Gastrocnemius medialis (tissue), 4 donors: Measurements from ENCODE around the gene PFKM. TPM values are rescaled to one million over a fixed set of nuclear protein-coding genes. Genes with fewer than 3 reads are reported as not detected.
"Not testable (repeated sequence)": the region's sequence is repeated elsewhere in the genome, so short reads cannot be mapped to it uniquely, and the experiment has no call there.

Source experiments
- ATAC-seq, 2 donors: fragments of 150-250 bp; one replicate each; pipeline ENCODE4 v1.9.1; 2016
- DNase-seq, 2 donors: peaks; one replicate each; pipeline ENCODE4 v3.0.0-alpha.2; 2019
- H3K27ac ChIP-seq, 4 donors: fragments of 200-600 bp; sonication (generic); 1 replicate in 1 of 4; 2 replicates in 3 of 4; pipeline ENCODE4 v1.5.1; 2016 to 2018; ENCODE audit warnings: mild to moderate bottlenecking in 2 of 4, moderate library complexity in 1 of 4
- H3K27me3 ChIP-seq, 3 donors: fragments of 200-600 bp; sonication (generic) in 2 of 3; 1 replicate in 1 of 3; 2 replicates in 2 of 3; pipeline versions ENCODE4 v1.5.1 to v1.6.0; 2016 to 2019; ENCODE audit warnings: mild to moderate bottlenecking in 1 of 3, moderate library complexity in 1 of 3
- H3K36me3 ChIP-seq, 2 donors: fragments of 200-600 bp; sonication (generic) in 1 of 2; one replicate each; pipeline ENCODE4 v1.5.1; 2017 to 2018
- H3K4me1 ChIP-seq, 2 donors: fragments of 200-600 bp; sonication (generic) in 1 of 2; one replicate each; pipeline ENCODE4 v1.5.1; 2016 to 2017; ENCODE audit warnings: mild to moderate bottlenecking in 2 of 2
- H3K4me3 ChIP-seq, 4 donors: fragments of 200-600 bp; sonication (generic) in 3 of 4; 1 replicate in 1 of 4; 2 replicates in 3 of 4; pipeline ENCODE4 v1.5.1; 2016 to 2019; ENCODE audit warnings: mild to moderate bottlenecking in 2 of 4
- H3K9me3 ChIP-seq, 3 donors: fragments of 200-600 bp; sonication (generic) in 2 of 3; 1 replicate in 1 of 3; 2 replicates in 2 of 3; pipeline ENCODE4 v1.5.1; 2016 to 2019
- CTCF ChIP-seq, 5 experiments: fragments of 450-650 bp in 3 of 5; fragments of 200-600 bp in 2 of 5; sonication (generic) in 2 of 5; IDR thresholded peaks in 4 of 5; conservative IDR thresholded peaks in 1 of 5; 1 replicate in 4 of 5; 2 replicates in 1 of 5; pipeline ENCODE4 v1.5.1; 2016 to 2019; ENCODE audit warnings: antibody characterized with exemption in 5 of 5, mild to moderate bottlenecking in 3 of 5, moderate library complexity in 3 of 5
- POLR2A ChIP-seq, 2 donors: fragments of 450-650 bp; IDR thresholded peaks; one replicate each; pipeline ENCODE4 v1.6.1; 2017; ENCODE audit warnings: antibody characterized with exemption in 2 of 2, mild to moderate bottlenecking in 2 of 2, moderate library complexity in 2 of 2
- in situ Hi-C, 4 donors: fragments of 200-750 bp; cut with MboI; loops; one replicate each; pipeline versions ENCODE4 v1.15.0 to v1.8.0; 2017; ENCODE audit warnings: low sequenced_read_pairs in 4 of 4
- intact Hi-C: fragments of 100-400 bp; cut with DNase I; formaldehyde crosslinking; loops from one replicate; pipeline ENCODE4 v1.15.1; 2023; ENCODE audit warnings: low total_unique reads
- total RNA-seq, 4 donors: library from RNA; depleted of rRNA; stranded (reverse); fragments of >200 nt; gene quantifications; one replicate each; pipeline versions ENCODE4 v1.1.0 to v1.2.3, GENCODE V29; 2016

PFKM gene
- total RNA-seq, 4 donors from 2014 or later = 341 to 1,022 (median 763) TPM

GRCh38 chr12:48142818-48143674 lies 23.9 kb downstream of the PFKM start:
- DNase-seq (no peak), ATAC-seq (no peak)
- Histone ChIP-seq H3K27me3 (no peaks in the 10 kb centered on the region), H3K9me3 (no peaks in the 10 kb centered on the region), H3K27ac (peak overlapping the region; percentile 84 to 98 (median 93)), H3K4me1 (peaks cover 7 to 57% of the 10 kb centered on the region in 2 donors), H3K36me3 (peaks cover 5 to 100% of the 10 kb centered on the region in 2 donors), H3K4me3 (no peak overlapping the region)
- in situ Hi-C loops = no loop called here
- TF ChIP-seq POLR2A (IDR thresholded peaks at IDR 0.05) (no peak), CTCF (IDR thresholded peaks at IDR 0.05 in 4 of 5, conservative IDR thresholded peaks at IDR 0.05 in 1 of 5) (no peak)
- intact Hi-C loops = no loop called here

DNA sequence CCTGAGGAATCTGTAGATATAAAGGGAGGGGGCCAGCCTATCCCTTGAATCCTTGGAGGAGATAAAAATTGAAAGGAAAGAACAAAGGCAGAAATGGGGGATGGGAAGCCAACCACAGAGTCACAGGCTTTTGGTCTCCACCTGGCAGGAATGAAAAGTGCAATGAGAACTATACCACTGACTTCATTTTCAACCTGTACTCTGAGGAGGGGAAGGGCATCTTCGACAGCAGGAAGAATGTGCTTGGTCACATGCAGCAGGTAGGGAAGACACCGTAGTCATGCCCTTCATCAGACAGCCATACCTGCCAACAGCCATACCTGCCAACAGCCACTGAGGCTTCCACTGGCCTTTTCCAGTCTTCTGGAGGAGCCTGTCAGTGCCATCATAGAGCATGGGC lies 24.7 kb downstream of the PFKM start:
- H3K27me3 ChIP-seq = no peaks in the 10 kb centered on the region

GRCh38 chr12:48145981-48146380 lies 26.8 kb downstream of the PFKM start:
- no peaks in the 10 kb centered on the region for H3K27me3 ChIP-seq
- in situ Hi-C loops (no loop called here), intact Hi-C loops (loop anchor here (1.0 kb wide), 1 partner anchor 9 kb away; no protein-coding TSS in a partner anchor)
- peak overlapping the region; percentile 84 to 98 (median 93) for H3K27ac ChIP-seq
- H3K4me3 ChIP-seq = no peak overlapping the region
- H3K4me1 ChIP-seq = peaks cover 25 to 85% of the 10 kb centered on the region in 2 donors
- DNase-seq (no peak), ATAC-seq (no peak)
- no peak for TF ChIP-seq CTCF (IDR thresholded peaks at IDR 0.05 in 4 of 5, conservative IDR thresholded peaks at IDR 0.05 in 1 of 5)
- no peak for TF ChIP-seq POLR2A (IDR thresholded peaks at IDR 0.05)
- no peaks in the 10 kb centered on the region for H3K9me3 ChIP-seq
- peaks cover 5 to 97% of the 10 kb centered on the region in 2 donors for H3K36me3 ChIP-seq

More for the DNA sequence above, 24.7 kb downstream of the PFKM start:
- in situ Hi-C loops (no loop called here), intact Hi-C loops (no loop called here)
- Histone ChIP-seq H3K4me3 (no peak overlapping the region), H3K27ac (peak overlapping the region; percentile 84 to 98 (median 93)), H3K9me3 (no peaks in the 10 kb centered on the region), H3K36me3 (peaks cover 5 to 99% of the 10 kb centered on the region in 2 donors), H3K4me1 (peaks cover 12 to 65% of the 10 kb centered on the region in 2 donors)
- TF ChIP-seq POLR2A (IDR thresholded peaks at IDR 0.05) = no peak
- TF ChIP-seq CTCF (IDR thresholded peaks at IDR 0.05 in 4 of 5, conservative IDR thresholded peaks at IDR 0.05 in 1 of 5) = no peak
- DNase-seq = no peak
- ATAC-seq = no peak

DNA sequence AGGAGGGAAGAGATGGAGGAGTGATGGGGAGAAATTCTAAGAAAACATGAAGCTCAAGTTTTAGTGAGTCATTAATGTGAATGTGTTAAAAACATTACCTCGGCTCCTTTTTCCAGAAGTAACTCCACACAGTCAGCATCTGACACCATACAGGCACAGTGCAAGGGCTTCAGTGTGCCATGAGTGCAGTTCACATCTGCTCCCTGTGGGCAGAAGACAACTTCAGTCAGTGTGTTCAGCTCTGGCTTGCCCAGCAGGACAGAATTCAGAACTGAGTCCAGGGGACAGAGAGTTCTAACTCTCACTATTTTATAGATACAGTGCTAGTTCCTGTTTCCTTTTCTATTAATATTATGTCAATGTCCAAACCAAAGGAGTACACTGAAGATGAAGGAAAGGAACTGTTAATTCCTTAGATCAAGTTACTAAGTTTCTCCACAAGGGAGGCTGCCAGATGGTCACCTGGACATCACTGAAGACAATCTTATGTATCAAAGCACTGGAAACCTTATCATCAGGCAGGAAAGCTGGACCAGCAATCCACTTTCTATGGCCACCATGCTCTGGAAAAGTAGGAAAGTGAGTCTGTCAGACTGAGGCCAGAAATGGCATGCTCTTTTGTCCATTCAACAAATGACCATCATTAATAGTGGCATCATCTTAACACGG lies 32.1 kb downstream of the PFKM start:
- intact Hi-C loops (loop anchor here (1.0 to 10.0 kb wide), 3 partner anchors 20 to 1886 kb away; partner anchors contain the start of gene SLC38A1), in situ Hi-C loops (no loop called here)
- Histone ChIP-seq H3K36me3 (peaks cover 0 to 54% of the 10 kb centered on the region in 2 donors), H3K27me3 (no peaks in the 10 kb centered on the region), H3K4me1 (peaks cover 59 to 87% of the 10 kb centered on the region in 2 donors), H3K27ac (peak overlapping the region; percentile 84 to 98 (median 93)), H3K4me3 (peak overlapping the region in 3 of 4 donors; percentile 18 to 42 (median 25)), H3K9me3 (no peaks in the 10 kb centered on the region)
- TF ChIP-seq POLR2A (IDR thresholded peaks at IDR 0.05) = peak; percentile 59 to 84
- no peak for TF ChIP-seq CTCF (IDR thresholded peaks at IDR 0.05 in 4 of 5, conservative IDR thresholded peaks at IDR 0.05 in 1 of 5)
- peak; percentile 88 to 90 for DNase-seq
- ATAC-seq = peak; percentile 74 to 77

DNA sequence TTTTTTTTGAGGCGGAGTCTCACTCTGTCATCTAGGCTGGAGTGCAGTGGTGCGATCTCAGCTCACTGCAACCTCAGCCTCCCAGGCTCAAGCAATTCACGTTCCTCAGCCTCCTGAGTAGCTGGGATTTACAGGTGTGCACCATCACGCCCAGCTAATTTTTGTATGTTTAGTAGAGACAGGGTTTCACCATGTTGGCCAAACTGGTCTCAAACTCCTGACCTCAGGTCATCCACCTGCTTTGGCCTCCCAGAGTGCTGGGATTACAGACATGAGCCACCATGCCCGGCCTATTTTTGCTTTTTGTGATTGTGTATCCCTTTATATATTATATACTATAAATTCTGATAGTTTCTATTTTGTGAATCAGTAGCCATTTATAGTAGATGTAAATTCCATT lies 36.6 kb downstream of the PFKM start:
- in situ Hi-C loops (loop anchor here in 1 of 4 donors (5.0 kb wide), 1 partner anchor 38 kb away; the partner anchor contains the start of gene PFKM), intact Hi-C loops (loop anchor here (2.0 to 10.0 kb wide), 2 partner anchors 37 to 1891 kb away; partner anchors contain the start of genes PFKM and SLC38A1)
- Histone ChIP-seq H3K36me3 (peaks cover 0 to 10% of the 10 kb centered on the region in 2 donors), H3K27ac (peak overlapping the region; percentile 84 to 98 (median 93)), H3K4me1 (peaks cover 58 to 70% of the 10 kb centered on the region in 2 donors), H3K4me3 (peak overlapping the region in 3 of 4 donors; percentile 63 to 82 (median 77))
- ATAC-seq, H3K27me3 ChIP-seq, H3K9me3 ChIP-seq: not testable (repeated sequence)
- peak in 1 of 2 donors; percentile 57 for DNase-seq
